Activated CD8-positive, alpha-beta memory T cell treated with anti-CD3 and anti-CD28 coated beads, Interleukin-2, amount 50 U/mL, for 24 hours (primary cell): ENCODE results near the gene SEPHS2.
"Not testable (repeated sequence)": the region's sequence is repeated elsewhere in the genome, so short reads cannot be mapped to it uniquely, and the experiment has no call there.

Experiments used
- DNase-seq: peaks from one replicate; pipeline ENCODE4 v3.0.0-alpha.2; 2020; ENCODE audit errors: extremely low read depth

The SEPHS2 gene

GRCh38 chr16:30398661-30399434 lies 46.8 kb downstream of the SEPHS2 start:
- no peak for DNase-seq

GRCh38 chr16:30397776-30398660 lies 47.7 kb downstream of the SEPHS2 start:
- DNase-seq, result no peak

- no peak for DNase-seq
These were observed 48.6 kb downstream of the SEPHS2 start for GRCh38 chr16:30397056-30397455.

- not testable (repeated sequence) for DNase-seq
These were observed 49.0 kb downstream of the SEPHS2 start for GRCh38 chr16:30396627-30397026.

- DNase-seq, result no peak
These were observed 49.6 kb downstream of the SEPHS2 start for GRCh38 chr16:30395992-30396585.

GRCh38 chr16:30395155-30395991 lies 50.3 kb downstream of the SEPHS2 start, which contains the start of gene ZNF48:
TSS of gene ZNF48 (plus strand) at chr16:30395420. CDS start at chr16:30395795, 375 bp downstream.
- no peak for DNase-seq

- DNase-seq, result no peak
These were observed 51.0 kb downstream of the SEPHS2 start for GRCh38 chr16:30394592-30395154.
